K562 (cell line): ENCODE measurements around the gene ZNF805. TPM values are rescaled to one million over a fixed set of nuclear protein-coding genes. Genes with fewer than 3 reads are reported as not detected.

Experiments
- ATF7 ChIP-seq: fragments of 450-650 bp; IDR thresholded peaks from 2 replicates; pipeline ENCODE4 v1.7.1; 2014; ENCODE audit warnings: mild to moderate bottlenecking, moderate library complexity
- BCLAF1 ChIP-seq, 2 experiments: fragments of 450-650 bp in 1 of 2; IDR thresholded peaks; 2 replicates each; pipeline ENCODE4 v1.6.1; 2011 to 2017; ENCODE audit warnings: low read depth in 2 of 2, antibody characterized with exemption in 1 of 2, borderline replicate concordance in 1 of 2, low read length in 1 of 2, mild to moderate bottlenecking in 1 of 2, mixed read lengths in 1 of 2; ENCODE audit not compliant: control insufficient read depth in 1 of 2
- CBFA2T2 ChIP-seq: fragments of 450-650 bp; conservative IDR thresholded peaks from 2 replicates; pipeline ENCODE4 v1.6.1; 2017; ENCODE audit warnings: mild to moderate bottlenecking
- CHD2 ChIP-seq: IDR thresholded peaks from 2 replicates; pipeline ENCODE4 v1.6.1; 2011; ENCODE audit warnings: low read depth, low read length
- CREM ChIP-seq: IDR thresholded peaks from 2 replicates; pipeline ENCODE4 v1.6.1; 2014; ENCODE audit warnings: antibody characterized with exemption, low read depth
- FOXK1 ChIP-seq: sonication (generic); formaldehyde crosslinking; IDR thresholded peaks from 2 replicates; pipeline ENCODE4 v1.8.0; 2022; ENCODE audit warnings: missing genetic modification reagents, mild to moderate bottlenecking, borderline replicate concordance
- FOXP1 ChIP-seq: sonication (generic); formaldehyde crosslinking; IDR thresholded peaks from 2 replicates; pipeline ENCODE4 v1.8.0; 2022; ENCODE audit warnings: mild to moderate bottlenecking, missing genetic modification reagents
- FOXP4 ChIP-seq: sonication (generic); formaldehyde crosslinking; IDR thresholded peaks from 2 replicates; pipeline ENCODE4 v1.8.0; 2022; ENCODE audit warnings: mild to moderate bottlenecking, missing genetic modification reagents, borderline replicate concordance
- GABPA ChIP-seq: fragments of 200-800 bp; sonication (Bioruptor generic); conservative IDR thresholded peaks from 2 replicates; pipeline ENCODE4 v1.6.1; 2016; ENCODE audit warnings: low read depth, missing genetic modification characterization, missing compliant biosample characterization
- MEIS2 ChIP-seq: fragments of 450-650 bp; IDR thresholded peaks from 2 replicates; pipeline ENCODE4 v1.6.1; 2014; ENCODE audit warnings: mild to moderate bottlenecking; ENCODE audit not compliant: partially characterized antibody
- MTA1 ChIP-seq: fragments of 450-650 bp; IDR thresholded peaks from 2 replicates; pipeline ENCODE4 v1.6.1; 2017; ENCODE audit warnings: borderline replicate concordance
- NFYB ChIP-seq: IDR thresholded peaks from 2 replicates; pipeline ENCODE4 v1.6.1; 2011; ENCODE audit warnings: mild to moderate bottlenecking, moderate library complexity; ENCODE audit not compliant: insufficient read length; ENCODE audit errors: extremely low read depth
- NRF1 ChIP-seq, 2 experiments: fragments of 450-650 bp; IDR thresholded peaks in 1 of 2; conservative IDR thresholded peaks in 1 of 2; 2 replicates each; pipeline ENCODE4 v1.6.1; 2014; ENCODE audit warnings: mild to moderate bottlenecking in 2 of 2
- SIN3A ChIP-seq, 2 experiments: fragments of 150-350 bp in 1 of 2; IDR thresholded peaks; 2 replicates each; pipeline ENCODE4 v1.6.1; 2011 to 2016; ENCODE audit warnings: borderline replicate concordance in 2 of 2, low read depth in 2 of 2, low read length in 2 of 2, mild to moderate bottlenecking in 2 of 2, moderate library complexity in 2 of 2; ENCODE audit not compliant: control insufficient read depth in 1 of 2
- SMARCE1 ChIP-seq: fragments of 450-650 bp; IDR thresholded peaks from 2 replicates; pipeline ENCODE4 v1.7.1; 2016; ENCODE audit warnings: mild to moderate bottlenecking
- SRSF9 ChIP-seq: fragments of 200-400 bp; formaldehyde crosslinking; IDR thresholded peaks from 2 replicates; pipeline ENCODE4 v1.6.1; 2017; ENCODE audit warnings: low read depth, low read length, borderline replicate concordance
- TRIM24 ChIP-seq, 2 experiments: fragments of 450-650 bp; IDR thresholded peaks; 2 replicates each; pipeline ENCODE4 v1.6.1; 2016
- ZC3H11A ChIP-seq: IDR thresholded peaks from 2 replicates; pipeline ENCODE4 v1.6.1; 2012; ENCODE audit warnings: low read depth, low read length, improper control_type of control experiment
- ZNF121 ChIP-seq: sonication (generic); formaldehyde crosslinking; conservative IDR thresholded peaks from 2 replicates; pipeline ENCODE4 v1.8.0; 2022; ENCODE audit warnings: missing genetic modification reagents
- ZNF695 ChIP-seq: fragments of 450-650 bp; formaldehyde crosslinking; IDR thresholded peaks from 2 replicates; pipeline ENCODE4 v1.4.0; 2020; ENCODE audit warnings: mild to moderate bottlenecking, moderate library complexity
- ZNF707 ChIP-seq: fragments of 250-450 bp; sonication (Bioruptor Pico); conservative IDR thresholded peaks from 2 replicates; pipeline ENCODE4 v1.8.0; 2022; ENCODE audit warnings: inconsistent platforms, mild to moderate bottlenecking, moderate library complexity
- polyA plus RNA-seq, 8 experiments: library from polyadenylated mRNA; depleted of rRNA in 4 of 8; stranded (reverse) in 5 of 8; unstranded in 3 of 8; fragments of >200 nt; fragmentation: Nextera tagmentation in 2 of 8; fragmentation: Illumina TruSeq in 1 of 8; extraction: Ambion mirVana in 2 of 8; extraction: Trizol in 1 of 8; gene quantifications; 2 replicates each; pipeline versions ENCODE4 v1.2.1 to v1.2.3, GENCODE V29; 2011 to 2014; ENCODE audit warnings: inconsistent platforms in 1 of 8, missing spikeins in 1 of 8
- total RNA-seq, 7 experiments: library from RNA; depleted of rRNA in 6 of 7; stranded (reverse); fragments of >200 nt in 6 of 7; fragmentation: Illumina TruSeq in 2 of 7; extraction: Trizol in 2 of 7; gene quantifications; 2 replicates each; pipeline versions ENCODE4 v1.2.1 to v1.2.3, GENCODE V29; 2011 to 2021; ENCODE audit warnings: low replicate concordance in 1 of 7
- TF ChIP-seq, protein P1 (sequence below): fragments of 450-650 bp; formaldehyde crosslinking; IDR thresholded peaks from 2 replicates; pipeline ENCODE4 v1.4.0; 2020; ENCODE audit warnings: mild to moderate bottlenecking, moderate library complexity

Gene ZNF805
- total and polyA plus RNA-seq, 9 of the 15 experiments (the other 6 are each of a cell fraction or from before 2014, with no cell fraction given): 0.32 to 6.7 (median 3.9) TPM

DNA sequence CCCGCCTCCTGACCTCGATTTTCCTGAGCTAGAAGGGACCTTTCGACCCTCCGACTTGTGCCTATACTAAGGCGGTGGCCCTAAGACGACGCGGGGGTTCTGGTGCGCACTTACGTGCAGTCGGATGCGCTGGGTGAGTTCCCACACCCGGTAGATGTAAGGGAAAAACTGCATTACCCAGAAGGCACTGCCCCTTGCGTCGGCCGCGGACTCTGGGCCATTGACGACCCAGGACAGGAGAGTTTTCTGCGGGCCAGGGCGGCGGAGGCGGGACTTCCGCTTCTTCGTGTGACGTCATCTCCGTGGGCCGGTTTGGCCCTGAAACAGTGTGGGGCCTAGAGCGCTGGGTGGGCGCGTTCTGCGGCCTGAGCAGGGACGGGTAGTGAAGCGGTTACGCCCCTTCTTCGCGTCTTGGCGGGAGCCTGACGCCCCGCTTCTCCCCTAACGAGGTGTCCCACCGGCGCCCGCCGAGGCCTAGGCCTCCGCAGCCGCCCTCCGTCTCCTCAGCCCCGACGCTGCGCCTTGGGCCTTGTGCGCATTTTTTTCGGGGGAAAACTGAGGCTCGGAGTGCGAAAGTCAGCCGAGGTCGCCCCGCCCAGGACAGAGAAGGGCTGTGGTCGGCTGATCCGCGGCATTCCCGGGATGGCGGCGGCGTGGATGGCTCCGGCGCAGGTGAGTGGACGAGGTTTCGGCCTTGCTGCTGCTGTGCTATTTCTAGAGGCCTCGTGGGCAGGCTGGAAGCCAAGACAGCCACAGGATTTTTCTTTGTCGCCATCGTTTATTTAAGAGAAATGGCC, 39.9 kb downstream of the ZNF805 start, which contains the start of gene ZNF460 (continued):
- TF ChIP-seq NRF1 (conservative IDR thresholded peaks at IDR 0.05 in 1 of 2, IDR thresholded peaks at IDR 0.05 in 1 of 2): peak; percentile 78 to 84
- peak; percentile 16; the same call in 1 of the 2 replicates for TF ChIP-seq CHD2
- no peak for TF ChIP-seq ZNF121
- TF ChIP-seq ZNF707: no peak
- TF ChIP-seq BCLAF1 (IDR thresholded peaks at IDR 0.05; ENCODE audit: borderline replicate concordance in 1 of 2, control insufficient read depth in 1 of 2, low read depth in 2 of 2, low read length in 1 of 2): no peak
- peak; percentile 78 to 94; a peak in 3 of 4 replicates for TF ChIP-seq SIN3A (IDR thresholded peaks at IDR 0.05; ENCODE audit: borderline replicate concordance in 2 of 2, control insufficient read depth in 1 of 2, low read depth in 2 of 2, low read length in 2 of 2)
- 0 out of 2 replicates have a peak, but pooled peaks have one; percentile 79 for TF ChIP-seq FOXK1
- TF ChIP-seq MTA1: peak; percentile 96
- peak; percentile 99 for TF ChIP-seq CREM
- TF ChIP-seq GABPA: peak; percentile 94
- no peak for TF ChIP-seq MEIS2
- TF ChIP-seq ATF7: peak; percentile 98
- no peak for TF ChIP-seq SRSF9
- no peak for TF ChIP-seq SMARCE1
- TF ChIP-seq ZC3H11A: no peak
- 0 out of 2 replicates have a peak, but pooled peaks have one; percentile 61 for TF ChIP-seq FOXP4 (CRISPR knock-in tag)
- TF ChIP-seq FOXP1 (CRISPR knock-in tag): peak; percentile 78; the same call in 1 of the 2 replicates
- no peak for TF ChIP-seq NFYB
- no peak for TF ChIP-seq ZNF695 (CRISPR knock-in tag)
- no peak for TF ChIP-seq TRIM24 (IDR thresholded peaks at IDR 0.05)
- no peak for TF ChIP-seq CBFA2T2
- TF ChIP-seq, protein P1, sequence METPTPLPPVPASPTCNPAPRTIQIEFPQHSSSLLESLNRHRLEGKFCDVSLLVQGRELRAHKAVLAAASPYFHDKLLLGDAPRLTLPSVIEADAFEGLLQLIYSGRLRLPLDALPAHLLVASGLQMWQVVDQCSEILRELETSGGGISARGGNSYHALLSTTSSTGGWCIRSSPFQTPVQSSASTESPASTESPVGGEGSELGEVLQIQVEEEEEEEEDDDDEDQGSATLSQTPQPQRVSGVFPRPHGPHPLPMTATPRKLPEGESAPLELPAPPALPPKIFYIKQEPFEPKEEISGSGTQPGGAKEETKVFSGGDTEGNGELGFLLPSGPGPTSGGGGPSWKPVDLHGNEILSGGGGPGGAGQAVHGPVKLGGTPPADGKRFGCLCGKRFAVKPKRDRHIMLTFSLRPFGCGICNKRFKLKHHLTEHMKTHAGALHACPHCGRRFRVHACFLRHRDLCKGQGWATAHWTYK (CRISPR knock-in tag): no peak; the same call in 1 of the 2 replicates
